Peyer's patch (tissue), 4 donors: ENCODE data around the gene HDGFL1.

Source experiments
- POLR2A ChIP-seq, 2 donors: fragments of 450-650 bp; IDR thresholded peaks; one replicate each; pipeline ENCODE4 v1.5.1; 2017; ENCODE audit warnings: antibody characterized with exemption in 2 of 2, mild to moderate bottlenecking in 2 of 2, moderate library complexity in 2 of 2
- TF ChIP-seq, protein P1 (sequence below), 6 experiments: fragments of 450-650 bp in 4 of 6; fragments of 200-600 bp in 2 of 6; sonication (generic) in 1 of 6; IDR thresholded peaks; one replicate each; pipeline ENCODE4 v1.5.1; 2017 to 2019; ENCODE audit warnings: antibody characterized with exemption in 6 of 6, mild to moderate bottlenecking in 3 of 6, moderate library complexity in 1 of 6

DNA sequence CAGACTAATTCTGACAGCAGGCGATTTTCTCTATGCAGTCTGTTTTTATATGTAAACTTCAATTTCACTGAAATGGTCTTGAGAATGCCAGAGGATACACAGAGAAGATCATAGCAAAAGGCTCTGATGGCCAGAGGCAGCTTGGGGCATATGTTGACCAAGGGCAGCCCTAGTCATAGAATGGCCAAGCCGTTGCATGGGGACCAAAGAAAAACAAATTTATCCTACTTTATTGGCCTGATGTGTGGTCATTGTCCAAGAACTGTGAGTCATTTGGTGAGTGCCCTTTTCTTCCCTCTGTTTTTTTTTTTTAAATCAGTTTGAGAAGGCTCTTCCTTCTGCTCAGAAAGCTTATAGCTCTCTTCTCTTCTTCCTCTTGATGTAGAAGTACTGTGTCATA, 5.8 kb downstream of the HDGFL1 start:
- TF ChIP-seq POLR2A (IDR thresholded peaks at IDR 0.05), result no peak
- TF ChIP-seq, protein P1, sequence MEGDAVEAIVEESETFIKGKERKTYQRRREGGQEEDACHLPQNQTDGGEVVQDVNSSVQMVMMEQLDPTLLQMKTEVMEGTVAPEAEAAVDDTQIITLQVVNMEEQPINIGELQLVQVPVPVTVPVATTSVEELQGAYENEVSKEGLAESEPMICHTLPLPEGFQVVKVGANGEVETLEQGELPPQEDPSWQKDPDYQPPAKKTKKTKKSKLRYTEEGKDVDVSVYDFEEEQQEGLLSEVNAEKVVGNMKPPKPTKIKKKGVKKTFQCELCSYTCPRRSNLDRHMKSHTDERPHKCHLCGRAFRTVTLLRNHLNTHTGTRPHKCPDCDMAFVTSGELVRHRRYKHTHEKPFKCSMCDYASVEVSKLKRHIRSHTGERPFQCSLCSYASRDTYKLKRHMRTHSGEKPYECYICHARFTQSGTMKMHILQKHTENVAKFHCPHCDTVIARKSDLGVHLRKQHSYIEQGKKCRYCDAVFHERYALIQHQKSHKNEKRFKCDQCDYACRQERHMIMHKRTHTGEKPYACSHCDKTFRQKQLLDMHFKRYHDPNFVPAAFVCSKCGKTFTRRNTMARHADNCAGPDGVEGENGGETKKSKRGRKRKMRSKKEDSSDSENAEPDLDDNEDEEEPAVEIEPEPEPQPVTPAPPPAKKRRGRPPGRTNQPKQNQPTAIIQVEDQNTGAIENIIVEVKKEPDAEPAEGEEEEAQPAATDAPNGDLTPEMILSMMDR (IDR thresholded peaks at IDR 0.05), result no peak
